GM21447 (cell line): ENCODE results near the gene NCKAP5L.
A peak's percentile ranks its signal among the peaks of the same experiment; 100 is the strongest.
"Not testable (repeated sequence)": the region's sequence is repeated elsewhere in the genome, so short reads cannot be mapped to it uniquely, and the experiment has no call there.

Experiments used
- ATAC-seq: cut with Tn5 transposase; IDR thresholded peaks from one replicate; pipeline ENCODE4 v1.9.1; 2021; ENCODE audit not compliant: unreplicated experiment

NCKAP5L gene, protein sequence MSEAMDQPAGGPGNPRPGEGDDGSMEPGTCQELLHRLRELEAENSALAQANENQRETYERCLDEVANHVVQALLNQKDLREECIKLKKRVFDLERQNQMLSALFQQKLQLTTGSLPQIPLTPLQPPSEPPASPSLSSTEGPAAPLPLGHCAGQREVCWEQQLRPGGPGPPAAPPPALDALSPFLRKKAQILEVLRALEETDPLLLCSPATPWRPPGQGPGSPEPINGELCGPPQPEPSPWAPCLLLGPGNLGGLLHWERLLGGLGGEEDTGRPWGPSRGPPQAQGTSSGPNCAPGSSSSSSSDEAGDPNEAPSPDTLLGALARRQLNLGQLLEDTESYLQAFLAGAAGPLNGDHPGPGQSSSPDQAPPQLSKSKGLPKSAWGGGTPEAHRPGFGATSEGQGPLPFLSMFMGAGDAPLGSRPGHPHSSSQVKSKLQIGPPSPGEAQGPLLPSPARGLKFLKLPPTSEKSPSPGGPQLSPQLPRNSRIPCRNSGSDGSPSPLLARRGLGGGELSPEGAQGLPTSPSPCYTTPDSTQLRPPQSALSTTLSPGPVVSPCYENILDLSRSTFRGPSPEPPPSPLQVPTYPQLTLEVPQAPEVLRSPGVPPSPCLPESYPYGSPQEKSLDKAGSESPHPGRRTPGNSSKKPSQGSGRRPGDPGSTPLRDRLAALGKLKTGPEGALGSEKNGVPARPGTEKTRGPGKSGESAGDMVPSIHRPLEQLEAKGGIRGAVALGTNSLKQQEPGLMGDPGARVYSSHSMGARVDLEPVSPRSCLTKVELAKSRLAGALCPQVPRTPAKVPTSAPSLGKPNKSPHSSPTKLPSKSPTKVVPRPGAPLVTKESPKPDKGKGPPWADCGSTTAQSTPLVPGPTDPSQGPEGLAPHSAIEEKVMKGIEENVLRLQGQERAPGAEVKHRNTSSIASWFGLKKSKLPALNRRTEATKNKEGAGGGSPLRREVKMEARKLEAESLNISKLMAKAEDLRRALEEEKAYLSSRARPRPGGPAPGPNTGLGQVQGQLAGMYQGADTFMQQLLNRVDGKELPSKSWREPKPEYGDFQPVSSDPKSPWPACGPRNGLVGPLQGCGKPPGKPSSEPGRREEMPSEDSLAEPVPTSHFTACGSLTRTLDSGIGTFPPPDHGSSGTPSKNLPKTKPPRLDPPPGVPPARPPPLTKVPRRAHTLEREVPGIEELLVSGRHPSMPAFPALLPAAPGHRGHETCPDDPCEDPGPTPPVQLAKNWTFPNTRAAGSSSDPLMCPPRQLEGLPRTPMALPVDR (N-terminal part only)

DNA sequence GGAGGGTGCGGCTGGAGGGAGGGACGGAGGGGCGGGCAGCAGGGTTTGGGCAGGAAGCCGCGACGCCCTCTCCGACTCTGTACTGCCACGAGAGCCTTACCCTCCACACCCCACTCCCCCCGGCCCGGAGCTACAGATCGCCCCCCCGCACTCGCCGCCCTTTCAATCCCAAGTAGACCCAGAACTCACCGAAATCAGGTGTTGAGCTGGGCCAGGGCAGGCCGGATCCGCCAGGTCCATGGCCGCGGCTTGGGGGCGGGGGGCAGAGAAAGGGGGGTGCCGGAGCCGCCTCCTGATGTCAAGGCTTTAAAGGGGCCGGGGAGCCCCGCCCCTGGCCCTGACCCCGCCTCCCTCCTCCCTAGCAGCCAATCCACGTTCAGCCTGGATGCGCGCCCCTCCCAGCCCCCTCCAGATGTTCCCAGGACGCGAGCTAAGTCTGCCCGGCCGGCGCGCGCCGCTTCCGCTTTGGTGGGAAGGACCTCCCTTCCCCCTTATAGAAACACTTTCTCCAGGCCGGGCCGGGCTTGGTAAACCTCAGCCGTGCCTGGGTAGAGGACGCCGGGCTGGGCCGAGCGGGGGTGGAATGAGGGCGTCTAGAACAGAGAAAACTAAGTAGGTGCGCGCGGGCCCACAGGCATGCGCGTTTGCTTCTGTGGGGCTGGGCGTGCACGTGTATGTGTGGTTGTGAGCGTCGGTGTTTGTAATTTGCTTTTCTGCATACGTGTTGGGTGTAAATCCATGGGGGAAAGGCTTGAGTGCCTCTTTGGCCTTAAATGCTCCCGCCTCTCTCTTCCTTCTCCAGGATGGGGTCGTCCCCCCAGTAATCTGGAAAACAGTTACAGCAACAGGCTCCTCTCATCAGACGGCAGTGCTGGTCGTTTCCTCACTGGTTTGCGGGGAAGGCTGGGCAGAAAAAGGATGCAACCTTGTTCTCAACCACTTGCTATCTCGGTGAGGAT, at the start of gene NCKAP5L:
NCKAP5L (minus strand) TSS at position 281 of the 959 bp plus-strand sequence. CDS start 24,369 bp downstream, outside the sequence.
- peak; percentile 86 for ATAC-seq

DNA sequence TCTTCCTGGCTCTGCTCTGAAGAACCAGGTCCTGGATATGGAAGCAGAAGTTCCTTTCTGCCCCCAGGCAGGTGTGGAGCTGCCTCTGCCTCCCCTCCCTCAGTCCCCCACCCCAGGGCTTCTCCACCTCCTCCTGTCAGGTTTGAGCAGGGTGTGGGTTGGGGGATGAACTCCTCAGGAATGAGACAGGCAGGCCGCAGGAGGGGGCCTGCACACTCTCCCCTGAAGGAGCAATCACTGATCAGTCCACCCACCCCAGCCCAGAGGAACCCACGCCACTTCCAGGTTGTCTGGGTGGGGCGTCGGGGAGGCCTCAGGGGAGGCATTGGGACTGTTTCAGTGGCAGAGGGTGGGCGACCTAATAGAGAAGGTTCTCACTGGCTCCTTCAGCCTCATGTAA, 48.9 kb upstream of the NCKAP5L start:
- no peak for ATAC-seq

DNA sequence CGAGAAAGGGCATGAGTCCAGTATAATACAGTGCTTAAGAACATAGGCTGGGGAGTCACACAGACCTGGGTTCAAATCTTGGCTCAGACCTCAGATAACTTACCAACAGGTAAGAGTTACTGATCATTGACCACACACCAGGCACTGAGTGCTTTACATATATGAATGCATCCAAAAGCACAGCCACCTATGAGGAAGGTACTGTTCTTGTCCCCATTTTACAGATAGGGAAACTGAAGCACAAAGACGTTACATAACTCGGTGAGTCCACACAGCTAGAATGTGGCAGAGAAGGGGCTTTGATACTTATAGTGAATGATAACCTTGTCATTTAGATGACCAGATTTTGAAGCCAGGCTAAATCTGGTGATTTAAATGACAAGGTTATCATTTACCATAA, 47.9 kb upstream of the NCKAP5L start:
- ATAC-seq: no peak

DNA sequence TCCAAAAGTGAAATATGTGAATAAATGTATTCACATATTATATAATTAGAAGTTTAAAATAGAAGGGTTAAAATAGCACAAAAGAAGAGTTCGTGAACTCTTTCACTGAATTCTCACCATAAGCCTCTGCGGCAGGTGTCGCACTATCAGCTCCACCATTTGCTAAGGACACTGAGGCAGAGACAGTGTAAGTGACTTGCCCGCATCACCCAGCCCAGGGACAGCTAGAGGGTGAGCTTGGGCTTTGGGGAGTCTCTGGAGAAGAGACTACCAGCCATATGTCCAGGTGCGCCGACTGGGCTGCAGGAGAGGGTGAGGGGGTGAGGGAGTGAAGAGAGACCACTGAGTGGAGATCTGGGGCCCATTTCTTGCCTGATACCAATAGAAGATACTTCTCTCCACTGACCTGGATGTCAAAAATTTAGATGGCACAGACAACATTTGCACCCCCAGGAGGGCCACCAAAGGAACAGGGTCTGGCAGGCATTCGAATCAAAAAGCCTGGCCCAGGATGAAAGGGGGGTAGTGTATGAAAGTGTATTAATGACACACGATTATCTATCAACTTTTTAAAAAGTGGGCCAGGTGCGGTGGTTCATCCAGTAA, 47.0 kb upstream of the NCKAP5L start:
- ATAC-seq: no peak

DNA sequence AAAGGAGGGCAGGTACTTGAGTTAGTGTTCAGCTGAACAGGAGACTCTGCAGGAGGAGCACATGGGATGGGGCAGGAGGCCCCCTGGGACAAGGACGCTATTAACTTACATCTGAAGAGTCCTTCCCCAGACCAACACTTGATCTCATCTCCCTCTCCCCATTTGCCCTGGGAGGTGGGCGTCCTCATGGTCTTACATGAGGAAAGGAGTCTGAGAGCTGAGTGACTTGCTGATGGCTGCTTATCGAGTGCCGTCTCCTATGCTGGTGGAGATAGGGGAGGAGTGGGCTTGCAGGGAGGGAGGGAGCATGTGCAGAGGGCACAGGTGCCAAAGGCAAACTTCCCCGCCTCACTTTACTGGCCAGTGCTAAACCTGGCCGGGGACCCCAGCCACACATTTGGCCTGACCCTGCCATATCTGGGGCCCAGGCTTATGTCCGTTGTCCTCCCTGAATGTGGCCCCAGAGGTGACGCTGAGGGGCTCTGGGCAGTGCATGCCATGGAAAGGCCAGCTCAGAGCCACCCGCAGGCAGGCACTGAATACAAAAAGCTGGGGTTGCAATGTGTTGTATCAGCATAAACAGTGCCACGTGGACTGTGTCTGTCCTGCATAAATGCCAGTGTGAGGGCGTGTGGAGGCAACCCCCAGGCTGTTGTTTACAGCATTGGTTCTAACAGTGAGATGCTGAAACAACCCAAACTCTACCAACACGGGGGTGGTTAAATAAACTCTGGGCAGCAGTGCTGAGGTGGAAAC, 46.1 kb upstream of the NCKAP5L start:
- ATAC-seq: no peak

DNA sequence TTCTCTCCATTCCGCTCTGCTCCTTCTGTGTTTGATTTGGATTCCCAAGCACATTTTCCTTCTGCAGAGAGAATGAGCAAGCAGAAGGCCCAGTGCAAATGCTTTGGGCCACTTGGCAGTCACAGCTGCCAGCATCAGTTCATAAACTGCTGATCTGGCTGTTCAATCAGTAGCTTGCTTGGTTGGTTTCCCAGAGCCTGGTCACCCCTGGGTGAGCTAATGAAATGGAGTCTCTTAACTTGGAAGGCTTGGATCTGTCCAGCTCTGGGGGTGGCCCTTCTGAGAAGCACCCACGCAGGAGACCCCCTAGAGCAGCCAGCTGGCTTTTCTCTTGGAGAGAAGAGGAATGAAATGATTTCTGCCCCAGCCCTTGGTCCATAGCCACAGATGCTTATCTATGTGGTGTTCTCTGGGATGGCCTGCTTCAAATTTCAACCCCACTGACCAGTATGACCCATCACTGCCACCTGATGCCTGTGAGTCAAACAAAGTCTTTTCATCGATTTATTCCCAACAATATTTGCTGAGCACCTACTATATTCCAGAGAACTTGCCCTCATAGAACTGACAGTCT, 45.2 kb upstream of the NCKAP5L start:
- ATAC-seq: no peak

DNA sequence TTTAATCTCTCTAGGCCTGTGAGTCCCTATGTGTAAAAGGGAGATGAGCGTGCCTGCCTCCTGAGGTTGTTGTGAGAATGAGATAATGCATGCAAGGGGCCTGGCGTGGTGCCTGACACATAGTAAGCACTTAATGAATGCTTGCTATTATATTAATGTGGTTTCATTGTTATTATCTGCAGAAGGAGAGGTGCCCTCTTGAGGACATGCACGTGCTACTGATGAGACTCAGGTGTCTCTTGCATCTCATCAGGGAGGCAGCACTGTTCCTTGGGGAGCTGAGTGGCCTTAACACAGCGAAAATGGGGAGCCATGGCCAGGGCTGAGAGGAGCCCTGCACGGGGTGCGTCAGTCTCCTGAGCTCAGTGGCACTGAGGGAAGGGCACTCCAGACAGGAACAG, 44.6 kb upstream of the NCKAP5L start:
- ATAC-seq: no peak

DNA sequence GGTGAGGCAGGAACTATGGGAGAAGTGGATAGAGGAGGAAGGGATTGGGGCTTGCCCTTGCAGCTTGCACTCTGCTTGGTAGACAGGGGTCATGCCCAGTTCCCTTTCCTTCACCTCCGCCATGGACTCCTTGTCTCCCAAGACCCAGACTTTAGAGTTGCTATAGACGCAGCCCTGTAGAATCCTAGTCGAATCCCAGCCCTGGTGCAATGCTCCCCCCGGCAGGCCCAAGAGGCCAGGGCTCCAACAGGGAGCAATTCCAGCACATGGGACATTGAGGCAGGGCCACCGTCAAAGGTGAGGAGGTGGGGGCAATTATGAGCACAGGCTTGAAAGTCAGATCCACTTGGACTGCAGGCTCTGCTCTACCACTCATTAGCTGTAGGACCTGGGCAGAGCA, 44.2 kb upstream of the NCKAP5L start:
- no peak for ATAC-seq

DNA sequence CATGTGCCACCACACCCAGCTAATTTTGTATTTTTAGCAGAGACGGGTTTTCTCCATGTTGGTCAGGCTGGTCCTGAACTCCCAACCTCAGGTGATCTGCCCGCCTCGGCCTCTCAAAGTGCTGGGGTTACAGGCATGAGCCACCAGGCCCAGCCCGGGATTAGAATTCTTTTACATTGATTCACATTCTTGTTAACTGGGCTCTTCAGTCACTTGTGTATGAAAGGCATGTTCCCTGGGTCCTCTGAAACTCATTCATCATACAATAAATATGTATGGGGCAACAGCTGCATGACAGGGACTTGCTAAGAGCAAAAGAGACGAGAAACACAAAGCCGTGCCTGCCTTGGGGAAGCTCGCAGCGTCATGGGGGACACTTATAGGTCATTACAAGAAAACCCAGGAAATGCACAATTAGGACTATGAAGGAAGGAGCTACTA, 43.6 kb upstream of the NCKAP5L start:
- ATAC-seq: not testable (repeated sequence)

DNA sequence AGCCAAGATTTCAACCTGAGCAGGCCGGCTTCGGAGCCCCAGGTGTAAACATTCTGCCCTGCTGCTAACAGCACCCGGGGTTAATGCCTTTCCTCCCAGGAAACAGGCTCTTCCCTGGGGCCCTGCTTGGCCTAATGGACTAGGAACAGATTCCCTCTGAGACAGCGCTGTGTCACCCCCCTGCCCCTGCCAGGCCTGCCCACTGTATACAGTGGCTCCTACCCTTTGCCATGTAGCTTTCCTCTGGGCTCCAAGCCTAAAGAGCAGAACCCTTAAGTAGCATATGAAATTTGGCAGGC, 43.0 kb upstream of the NCKAP5L start:
- no peak for ATAC-seq

DNA sequence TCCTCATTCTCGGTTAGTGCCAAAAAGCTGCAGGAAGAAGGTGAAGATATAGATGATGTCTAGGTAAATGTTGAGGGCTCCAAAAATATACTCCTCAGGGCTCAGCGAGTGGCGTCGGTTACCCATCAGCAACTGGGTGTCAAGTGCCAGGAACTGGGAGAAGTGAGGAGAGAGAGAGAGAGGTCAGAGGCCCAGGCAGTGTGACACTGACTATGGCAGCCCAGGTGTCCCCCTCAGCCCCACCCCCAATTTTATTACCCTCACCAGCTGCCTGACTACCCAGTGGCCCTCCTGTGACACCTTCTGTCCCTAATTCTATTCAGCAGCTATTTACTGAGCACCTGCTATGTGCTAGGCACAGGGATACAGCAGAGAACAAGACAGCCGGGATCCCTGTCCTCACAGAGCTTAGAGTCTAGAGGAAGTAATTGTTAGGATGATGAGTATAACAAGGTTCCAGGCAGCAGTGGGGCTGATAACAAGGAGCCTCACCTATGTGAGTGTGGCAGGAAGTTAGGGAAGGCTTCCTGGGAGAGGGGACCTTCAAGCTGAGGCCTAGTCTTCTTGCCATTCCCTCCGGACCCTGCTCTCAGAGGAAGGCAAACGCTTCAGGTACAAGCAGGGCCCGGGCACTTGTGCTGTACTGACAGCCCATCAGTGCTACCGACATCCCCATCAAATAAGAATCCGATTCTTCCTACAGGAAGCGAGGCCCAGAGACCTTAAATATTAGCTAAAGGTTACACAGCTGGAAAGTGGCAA, 42.5 kb upstream of the NCKAP5L start:
- ATAC-seq: no peak

DNA sequence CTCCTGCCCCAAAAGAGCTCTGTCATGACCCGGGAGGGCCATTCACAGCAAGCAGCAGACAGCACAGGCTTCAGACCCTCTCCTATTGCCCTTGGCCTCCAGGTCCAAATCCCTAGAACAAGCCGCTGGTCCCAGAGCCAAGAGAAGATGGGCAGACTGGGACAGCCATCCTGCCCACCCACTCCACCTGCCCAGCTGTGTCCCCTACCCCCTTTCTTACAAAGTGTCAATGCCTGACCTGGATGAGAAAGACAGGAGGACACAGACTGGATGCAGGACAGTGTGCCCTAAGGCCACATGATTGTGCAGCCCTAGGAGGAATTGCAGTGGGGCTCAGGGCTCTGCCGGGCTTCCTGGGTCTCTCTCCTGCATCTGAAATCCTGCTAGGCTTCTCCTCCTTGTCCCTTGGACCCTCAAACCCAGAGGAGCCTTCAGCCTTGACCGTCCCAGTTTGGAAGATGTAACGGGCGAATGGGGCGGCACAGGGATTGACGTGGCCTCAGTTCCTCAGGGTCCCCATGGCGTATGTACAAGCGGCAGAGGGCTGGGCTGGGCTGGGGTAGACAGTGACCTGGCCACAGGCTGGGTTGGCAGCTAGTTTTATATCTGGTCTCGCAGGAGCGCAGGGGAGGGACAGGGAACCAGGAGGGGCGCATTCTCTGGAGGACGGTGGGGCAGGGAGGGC, 41.7 kb upstream of the NCKAP5L start:
- no peak for ATAC-seq

DNA sequence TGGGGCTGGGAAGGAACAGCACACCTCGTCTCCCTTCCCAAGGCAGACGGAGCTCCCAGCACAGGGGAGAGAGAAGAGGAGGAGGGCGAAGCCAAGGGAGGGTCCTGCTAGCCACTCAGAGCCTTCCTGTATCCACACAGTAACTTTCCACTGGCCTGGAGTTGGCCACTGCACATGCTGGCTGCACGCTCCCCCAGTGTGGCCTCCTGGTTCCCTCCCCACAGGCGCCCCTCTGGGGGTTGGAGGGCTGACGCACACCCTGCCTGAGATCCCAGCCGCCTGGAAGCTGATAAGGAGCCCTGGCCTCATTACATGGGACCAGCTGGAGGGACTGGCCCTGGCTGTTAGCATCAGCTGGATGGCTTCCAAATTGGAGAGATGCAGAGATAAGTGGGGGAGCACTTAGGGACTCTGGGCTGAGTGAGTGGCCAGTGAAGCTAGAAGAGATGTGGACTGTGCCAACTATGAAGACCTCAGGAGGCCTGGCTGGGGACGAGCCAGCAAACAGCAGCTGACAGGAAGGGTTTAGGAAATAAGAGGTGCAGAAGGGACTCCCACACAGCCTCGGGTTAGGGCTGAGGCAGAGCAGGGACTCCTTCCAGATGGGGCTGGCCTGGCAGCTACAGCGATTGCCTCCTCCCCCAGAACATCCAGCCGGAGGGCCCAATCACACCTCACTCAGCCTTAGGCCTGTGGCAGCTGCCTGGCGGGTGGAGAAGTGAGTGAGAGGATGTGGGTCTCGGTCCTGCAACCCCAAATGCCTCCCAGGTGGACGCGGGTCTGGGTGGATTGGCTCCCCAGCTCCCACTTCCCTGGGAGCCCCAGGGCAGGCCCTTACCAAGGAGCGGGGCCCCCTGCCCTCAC, 41.0 kb upstream of the NCKAP5L start:
- ATAC-seq: no peak

DNA sequence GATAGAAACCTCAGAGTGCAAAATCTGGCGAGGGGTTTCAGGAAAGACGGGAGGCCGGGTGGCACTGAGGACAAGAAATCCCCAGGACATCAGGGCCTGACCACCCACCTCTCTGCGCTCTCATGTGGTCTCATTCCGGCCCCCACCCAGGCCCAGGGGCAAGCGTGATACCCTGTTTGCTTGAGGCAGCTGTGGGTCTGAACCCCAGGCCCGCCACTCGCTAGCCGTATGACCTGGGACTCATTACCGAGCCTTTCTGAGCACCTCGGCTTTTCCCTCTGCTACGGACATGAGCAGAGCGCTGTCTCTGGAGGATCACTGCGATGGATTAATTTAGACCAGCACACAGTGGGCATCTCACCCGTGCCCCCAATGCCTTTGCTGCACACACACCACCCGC, 40.2 kb upstream of the NCKAP5L start:
- ATAC-seq: no peak

DNA sequence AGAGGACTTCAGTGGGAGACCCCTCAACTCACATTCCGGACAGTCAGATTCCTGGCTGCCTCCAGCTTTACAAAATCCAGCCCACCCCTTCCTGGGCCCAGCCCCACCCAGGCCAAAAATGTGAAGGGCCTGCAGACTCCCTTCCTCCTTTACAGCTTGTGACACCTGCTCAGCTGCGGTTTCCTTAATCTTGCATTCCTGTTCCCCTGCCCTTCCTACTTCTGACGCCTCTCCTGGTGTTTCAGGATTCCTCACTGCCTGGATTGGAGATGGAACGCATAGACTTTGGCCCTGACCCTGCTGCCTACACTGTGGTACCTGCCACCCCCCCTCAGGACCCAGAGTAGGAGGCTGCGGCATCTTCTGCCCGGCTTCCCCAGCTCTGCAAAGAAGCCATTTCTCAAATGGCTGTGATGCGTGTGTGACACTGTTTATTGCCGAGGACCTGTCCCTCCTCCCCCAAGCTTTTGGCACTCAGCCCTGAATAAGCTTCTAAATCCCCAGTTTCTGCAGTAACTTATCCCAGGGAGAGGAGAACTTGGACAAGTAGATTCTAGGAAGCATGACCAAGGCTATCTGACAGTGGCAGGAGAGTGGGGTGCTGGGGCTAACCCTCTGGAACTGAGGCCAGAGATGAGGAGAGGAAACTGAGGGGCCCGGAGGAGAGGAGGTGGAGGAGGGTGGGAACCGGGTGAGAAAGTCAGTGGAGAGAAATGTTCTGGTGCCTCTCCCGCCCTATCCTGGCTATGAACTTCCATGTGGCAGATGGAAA, 39.5 kb upstream of the NCKAP5L start:
- no peak for ATAC-seq
